H54 (cell line): ENCODE data around the gene POU6F2.
"Not testable (repeated sequence)": the region's sequence is repeated elsewhere in the genome, so short reads cannot be mapped to it uniquely, and the experiment has no call there.

Source experiments
- DNase-seq: peaks from one replicate; pipeline ENCODE4 v3.0.0; 2011; ENCODE audit warnings: low spot score, mixed read lengths; ENCODE audit not compliant: insufficient read length
- FAIRE-seq: peaks from 3 replicates; lab custom pipeline; 2011; peaks lifted over from hg19 to GRCh38; lab: Jason Lieb, UNC
- POLR2A ChIP-seq: IDR thresholded peaks from 2 replicates; pipeline ENCODE4 v1.6.1; 2011; ENCODE audit warnings: low read depth, mild to moderate bottlenecking, low read length

The POU6F2 gene

GRCh38 chr7:38953227-38953626, 24.5 kb upstream of the POU6F2 start:
- TF ChIP-seq POLR2A = no peak
- no peak for FAIRE-seq
- DNase-seq = no peak

- DNase-seq = no peak
- no peak for TF ChIP-seq POLR2A
- no peak for FAIRE-seq
Measured at GRCh38 chr7:38953971-38954370, 23.7 kb upstream of the POU6F2 start.

- FAIRE-seq = no peak
- DNase-seq = no peak
- no peak for TF ChIP-seq POLR2A
Measured at GRCh38 chr7:38955892-38956291, 21.8 kb upstream of the POU6F2 start.

- DNase-seq = no peak
- TF ChIP-seq POLR2A = no peak
- no peak for FAIRE-seq
Measured at GRCh38 chr7:38962028-38962427, 15.7 kb upstream of the POU6F2 start.

GRCh38 chr7:38964921-38965320, 12.8 kb upstream of the POU6F2 start:
- TF ChIP-seq POLR2A = no peak
- DNase-seq = no peak
- FAIRE-seq = no peak

GRCh38 chr7:38973760-38974159, 3.9 kb upstream of the POU6F2 start:
- no peak for FAIRE-seq
- DNase-seq = no peak
- no peak for TF ChIP-seq POLR2A

- FAIRE-seq (no peak), DNase-seq (no peak)
- TF ChIP-seq POLR2A = no peak
Measured at GRCh38 chr7:38975944-38976392, 1.7 kb upstream of the POU6F2 start.

GRCh38 chr7:38978491-38978890, 782 bp downstream of the POU6F2 start:
- no peak for TF ChIP-seq POLR2A
- DNase-seq (no peak), FAIRE-seq (peak; percentile 36)

GRCh38 chr7:38992203-38992602, 14.5 kb downstream of the POU6F2 start:
- FAIRE-seq = no peak
- DNase-seq = no peak
- TF ChIP-seq POLR2A = no peak

- DNase-seq = no peak
- FAIRE-seq = peak; percentile 23
- TF ChIP-seq POLR2A = no peak
Measured at GRCh38 chr7:39001595-39001994, 23.9 kb downstream of the POU6F2 start.

- TF ChIP-seq POLR2A = no peak
- FAIRE-seq (no peak), DNase-seq (no peak)
Measured at GRCh38 chr7:39002755-39003154, 25.0 kb downstream of the POU6F2 start.

GRCh38 chr7:39005036-39005435, 27.3 kb downstream of the POU6F2 start:
- DNase-seq (no peak), FAIRE-seq (no peak)
- TF ChIP-seq POLR2A = no peak

GRCh38 chr7:39005461-39005860, 27.8 kb downstream of the POU6F2 start:
- TF ChIP-seq POLR2A = no peak
- FAIRE-seq = no peak
- DNase-seq = no peak

- not testable (repeated sequence) for DNase-seq, FAIRE-seq
Measured at GRCh38 chr7:39013049-39013939, 35.6 kb downstream of the POU6F2 start.

GRCh38 chr7:39016609-39017008, 38.9 kb downstream of the POU6F2 start:
- no peak for TF ChIP-seq POLR2A
- DNase-seq (no peak), FAIRE-seq (no peak)
